ENCODE data around the gene KDM4C. TPM values are rescaled to one million over a fixed set of nuclear protein-coding genes. Genes with fewer than 3 reads are reported as not detected.
"Not testable (repeated sequence)": the region's sequence is repeated elsewhere in the genome, so short reads cannot be mapped to it uniquely, and the experiment has no call there.

KDM4C gene
- total and polyA plus RNA-seq, 2 donors (not counting 1 experiment from before 2014, with no cell fraction given): 13.0 to 39.0 TPM

DNA sequence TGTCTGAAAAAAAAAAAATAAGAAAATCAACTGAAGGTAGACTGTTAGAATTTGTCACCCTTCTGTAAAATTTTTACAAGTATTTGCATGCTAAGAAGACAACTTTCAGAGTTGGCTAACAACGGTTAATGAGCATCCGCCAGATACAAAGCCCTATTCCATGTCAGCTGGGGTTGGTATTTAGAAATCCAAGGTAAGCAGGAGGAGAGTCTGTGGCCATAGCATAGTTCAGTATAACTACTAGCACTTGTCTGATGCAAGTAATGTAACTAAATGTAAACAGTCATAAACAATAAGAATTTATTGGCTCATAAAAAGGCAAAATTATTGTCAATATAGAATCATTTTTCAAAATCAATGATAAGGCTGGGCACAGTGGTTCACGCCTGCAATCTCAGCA, 45.7 kb upstream of the KDM4C start:
- Histone ChIP-seq H3K4me1 (ENCODE audit: control insufficient read depth, extremely low read depth, insufficient read depth, low read length) (no peaks in the 10 kb centered on the region), H4K20me1 (ENCODE audit: control insufficient read depth, extremely low read depth, insufficient read depth, low read length) (no peaks in the 10 kb centered on the region), H2AFZ (ENCODE audit: low read length) (no peak overlapping the region), H3K9me3 (ENCODE audit: control insufficient read depth, insufficient read depth, low read depth, low read length) (no peaks in the 10 kb centered on the region), H3K27ac (ENCODE audit: insufficient read depth, low read length) (no peak overlapping the region), H3K79me2 (ENCODE audit: control insufficient read depth, insufficient read depth, low read length) (no peaks in the 10 kb centered on the region), H3K4me2 (ENCODE audit: extremely low read depth, insufficient read depth, low read length) (no peak overlapping the region), H3K27me3 (ENCODE audit: control insufficient read depth, insufficient read depth, low read length) (no peaks in the 10 kb centered on the region), H3K9ac (ENCODE audit: insufficient read depth, low read length) (no peak overlapping the region), H3K4me3 (replicated peaks in 1 of 4; ENCODE audit: control extremely low read depth in 1 of 4, insufficient read depth in 1 of 4, low read depth in 3 of 4, low read length in 4 of 4) (no peak overlapping the region), H3K36me3 (ENCODE audit: control insufficient read depth, insufficient read depth, low read length) (no peaks in the 10 kb centered on the region)
- TF ChIP-seq, protein P1, sequence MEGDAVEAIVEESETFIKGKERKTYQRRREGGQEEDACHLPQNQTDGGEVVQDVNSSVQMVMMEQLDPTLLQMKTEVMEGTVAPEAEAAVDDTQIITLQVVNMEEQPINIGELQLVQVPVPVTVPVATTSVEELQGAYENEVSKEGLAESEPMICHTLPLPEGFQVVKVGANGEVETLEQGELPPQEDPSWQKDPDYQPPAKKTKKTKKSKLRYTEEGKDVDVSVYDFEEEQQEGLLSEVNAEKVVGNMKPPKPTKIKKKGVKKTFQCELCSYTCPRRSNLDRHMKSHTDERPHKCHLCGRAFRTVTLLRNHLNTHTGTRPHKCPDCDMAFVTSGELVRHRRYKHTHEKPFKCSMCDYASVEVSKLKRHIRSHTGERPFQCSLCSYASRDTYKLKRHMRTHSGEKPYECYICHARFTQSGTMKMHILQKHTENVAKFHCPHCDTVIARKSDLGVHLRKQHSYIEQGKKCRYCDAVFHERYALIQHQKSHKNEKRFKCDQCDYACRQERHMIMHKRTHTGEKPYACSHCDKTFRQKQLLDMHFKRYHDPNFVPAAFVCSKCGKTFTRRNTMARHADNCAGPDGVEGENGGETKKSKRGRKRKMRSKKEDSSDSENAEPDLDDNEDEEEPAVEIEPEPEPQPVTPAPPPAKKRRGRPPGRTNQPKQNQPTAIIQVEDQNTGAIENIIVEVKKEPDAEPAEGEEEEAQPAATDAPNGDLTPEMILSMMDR (conservative IDR thresholded peaks at IDR 0.05 in 1 of 2, IDR thresholded peaks at IDR 0.05 in 1 of 2; ENCODE audit: low read depth in 1 of 2, low read length in 2 of 2): no peak
- no peak for TF ChIP-seq EZH2 (IDR thresholded peaks at IDR 0.05; ENCODE audit: low read length, missing control alignments)
- DNase-seq (ENCODE audit: low read depth in 2 of 2): no peak

DNA sequence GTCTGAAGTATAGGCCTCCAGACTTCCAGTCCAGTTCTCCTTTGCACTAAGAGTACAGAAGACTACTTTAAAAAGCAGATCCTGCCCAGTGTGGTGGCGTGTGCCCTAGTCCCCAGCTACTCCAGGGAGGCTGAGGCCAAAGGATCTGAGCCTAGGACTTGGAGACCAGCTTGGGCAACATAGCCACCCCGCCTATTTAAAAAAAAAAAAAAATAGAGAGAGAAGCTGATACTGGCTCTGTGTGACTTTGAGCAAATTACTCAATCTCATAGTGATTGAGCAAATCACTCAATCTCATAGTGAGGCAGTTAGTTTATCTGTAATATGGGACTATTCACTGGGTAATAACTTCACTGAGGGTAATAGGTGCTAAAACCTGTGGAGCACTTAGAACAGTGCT, 43.6 kb upstream of the KDM4C start:
- no peak overlapping the region for H3K4me2 ChIP-seq (ENCODE audit: extremely low read depth, insufficient read depth, low read length)
- no peaks in the 10 kb centered on the region for H3K9me3 ChIP-seq (ENCODE audit: control insufficient read depth, insufficient read depth, low read depth, low read length)
- H4K20me1 ChIP-seq (ENCODE audit: control insufficient read depth, extremely low read depth, insufficient read depth, low read length): no peaks in the 10 kb centered on the region
- H3K4me1 ChIP-seq (ENCODE audit: control insufficient read depth, extremely low read depth, insufficient read depth, low read length): no peaks in the 10 kb centered on the region
- no peaks in the 10 kb centered on the region for H3K27me3 ChIP-seq (ENCODE audit: control insufficient read depth, insufficient read depth, low read length)
- no peak for DNase-seq (ENCODE audit: low read depth in 2 of 2)
- no peaks in the 10 kb centered on the region for H3K36me3 ChIP-seq (ENCODE audit: control insufficient read depth, insufficient read depth, low read length)
- no peak overlapping the region for H3K9ac ChIP-seq (ENCODE audit: insufficient read depth, low read length)
- H2AFZ ChIP-seq (ENCODE audit: low read length): no peak overlapping the region
- no peak overlapping the region for H3K27ac ChIP-seq (ENCODE audit: insufficient read depth, low read length)
- H3K79me2 ChIP-seq (ENCODE audit: control insufficient read depth, insufficient read depth, low read length): no peaks in the 10 kb centered on the region
- TF ChIP-seq EZH2 (IDR thresholded peaks at IDR 0.05; ENCODE audit: low read length, missing control alignments): no peak
- TF ChIP-seq, protein P1 (conservative IDR thresholded peaks at IDR 0.05 in 1 of 2, IDR thresholded peaks at IDR 0.05 in 1 of 2; ENCODE audit: low read depth in 1 of 2, low read length in 2 of 2): no peak
- no peak overlapping the region for H3K4me3 ChIP-seq (replicated peaks in 1 of 4; ENCODE audit: control extremely low read depth in 1 of 4, insufficient read depth in 1 of 4, low read depth in 3 of 4, low read length in 4 of 4)

DNA sequence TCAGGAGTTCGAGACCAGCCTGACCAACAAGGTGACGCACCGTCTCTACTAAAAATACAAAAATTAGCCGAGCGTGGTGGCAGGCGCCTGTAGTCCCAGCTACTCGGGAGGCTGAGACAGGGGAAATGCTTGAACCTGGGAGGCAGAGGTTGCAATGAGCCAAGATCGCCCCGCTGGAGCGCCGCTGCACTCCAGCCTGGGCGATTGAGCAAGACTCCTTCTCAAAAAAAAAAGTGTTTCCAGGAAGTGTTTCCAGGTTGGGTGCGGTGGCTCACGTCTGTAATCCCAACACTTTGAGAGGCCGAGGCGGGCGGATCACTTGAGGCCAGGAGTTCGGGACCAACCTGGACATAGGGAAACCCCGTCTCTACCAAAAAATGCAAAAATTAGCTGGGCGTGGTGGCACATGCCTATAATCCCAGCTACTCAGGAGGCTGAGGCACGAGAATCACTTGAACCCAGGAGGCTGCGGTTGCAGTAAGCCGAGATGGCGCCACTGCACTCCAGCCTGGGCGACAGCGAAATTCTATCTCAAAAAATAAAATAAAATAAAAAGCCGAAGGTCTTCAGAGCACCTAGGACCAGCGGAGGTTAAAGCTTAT, 42.5 kb upstream of the KDM4C start:
- H3K27me3 ChIP-seq (ENCODE audit: control insufficient read depth, insufficient read depth, low read length); H3K4me3 ChIP-seq (replicated peaks in 1 of 4; ENCODE audit: control extremely low read depth in 1 of 4, insufficient read depth in 1 of 4, low read depth in 3 of 4, low read length in 4 of 4); H3K79me2 ChIP-seq (ENCODE audit: control insufficient read depth, insufficient read depth, low read length); H2AFZ ChIP-seq (ENCODE audit: low read length); H3K4me2 ChIP-seq (ENCODE audit: extremely low read depth, insufficient read depth, low read length); H3K9ac ChIP-seq (ENCODE audit: insufficient read depth, low read length); H3K36me3 ChIP-seq (ENCODE audit: control insufficient read depth, insufficient read depth, low read length); H3K4me1 ChIP-seq (ENCODE audit: control insufficient read depth, extremely low read depth, insufficient read depth, low read length); DNase-seq (ENCODE audit: low read depth in 2 of 2); H4K20me1 ChIP-seq (ENCODE audit: control insufficient read depth, extremely low read depth, insufficient read depth, low read length); H3K27ac ChIP-seq (ENCODE audit: insufficient read depth, low read length); H3K9me3 ChIP-seq (ENCODE audit: control insufficient read depth, insufficient read depth, low read depth, low read length): not testable (repeated sequence)
